Vagina (tissue), 2 donors: ENCODE results near the gene C19orf67. TPM values are rescaled to one million over a fixed set of nuclear protein-coding genes. Genes with fewer than 3 reads are reported as not detected.

Experiments used
- DNase-seq, 2 donors: peaks; one replicate each; pipeline ENCODE4 v3.0.0-alpha.2; 2017; ENCODE audit errors: extremely low spot score in 2 of 2
- H3K27ac ChIP-seq: fragments of 200-600 bp; sonication (generic); one replicate; pipeline ENCODE4 v1.5.1; 2019
- H3K27me3 ChIP-seq: fragments of 200-600 bp; sonication (generic); one replicate; pipeline ENCODE4 v1.5.1; 2019
- H3K36me3 ChIP-seq, 2 donors: fragments of 200-600 bp; sonication (generic); one replicate each; pipeline ENCODE4 v1.5.1; 2017 to 2019
- H3K4me1 ChIP-seq: fragments of 200-600 bp; sonication (generic); one replicate; pipeline ENCODE4 v1.5.1; 2019
- H3K4me3 ChIP-seq, 2 donors: fragments of 200-600 bp; sonication (generic); 1 replicate in 1 of 2; 2 replicates in 1 of 2; pipeline ENCODE4 v1.5.1; 2016 to 2019
- H3K9me3 ChIP-seq: fragments of 200-600 bp; sonication (generic); one replicate; pipeline ENCODE4 v1.5.1; 2019
- POLR2A ChIP-seq, 2 donors: fragments of 450-650 bp; IDR thresholded peaks; one replicate each; pipeline ENCODE4 v1.6.1; 2017; ENCODE audit warnings: antibody characterized with exemption in 2 of 2, mild to moderate bottlenecking in 2 of 2, moderate library complexity in 2 of 2
- POLR2AphosphoS5 ChIP-seq, 2 donors: sonication (generic); formaldehyde crosslinking; IDR thresholded peaks; one replicate each; pipeline ENCODE4 v1.9.0; 2017; ENCODE audit warnings: antibody characterized with exemption in 2 of 2, mild to moderate bottlenecking in 2 of 2, low read depth in 1 of 2; ENCODE audit not compliant: insufficient read depth in 1 of 2
- intact Hi-C: fragments of 100-400 bp; cut with DNase I; formaldehyde crosslinking; loops from one replicate; pipeline ENCODE4 v1.15.1; 2023
- total RNA-seq: library from RNA; depleted of rRNA; stranded (reverse); fragments of >200 nt; gene quantifications from one replicate; pipeline ENCODE4 v1.2.3, GENCODE V29; 2016
- TF ChIP-seq, protein P1 (sequence below), 3 experiments: fragments of 450-650 bp in 2 of 3; fragments of 200-600 bp in 1 of 3; sonication (generic) in 1 of 3; IDR thresholded peaks; one replicate each; pipeline ENCODE4 v1.5.1; 2017 to 2019; ENCODE audit warnings: antibody characterized with exemption in 3 of 3, mild to moderate bottlenecking in 2 of 3, moderate library complexity in 2 of 3

C19orf67 gene
- total RNA-seq, 1 donor from 2014 or later, result not detected

DNA sequence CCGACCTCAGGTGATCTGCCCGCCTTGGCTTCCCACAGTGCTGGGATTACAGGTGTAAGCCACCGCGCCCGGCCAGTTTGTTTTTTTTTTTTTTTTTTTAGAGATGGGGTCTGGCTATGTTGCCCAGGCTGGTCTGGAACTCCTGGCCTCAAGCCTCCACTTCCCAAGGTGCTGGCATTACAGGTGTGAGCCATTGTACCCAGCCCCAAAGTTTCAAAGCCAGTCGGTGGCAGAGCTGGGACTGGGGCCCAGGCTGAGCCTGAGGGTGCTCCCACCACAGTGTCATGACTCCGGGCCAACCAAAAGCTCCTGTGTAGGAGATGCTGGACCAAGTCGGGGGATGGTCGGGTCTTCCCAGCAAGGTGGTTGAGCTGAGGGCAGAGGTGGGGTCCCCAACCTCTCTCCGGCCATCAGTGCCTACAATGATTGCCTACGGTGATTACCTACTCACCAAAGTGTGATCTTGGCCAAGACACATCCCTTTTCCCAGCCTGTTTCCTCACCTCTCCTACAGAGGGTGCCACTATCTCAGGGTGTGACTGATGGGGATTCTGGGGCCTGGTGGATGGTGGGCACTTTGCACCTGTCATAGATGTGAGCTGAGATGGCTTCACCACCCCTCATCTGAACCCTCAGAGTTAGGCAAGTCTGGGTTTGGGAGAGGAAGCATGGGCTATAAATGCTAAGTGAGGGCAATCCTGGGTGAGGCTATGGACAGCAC lies 10.8 kb upstream of the C19orf67 start:
- H3K27me3 ChIP-seq, result no peaks in the 10 kb centered on the region
- no peak overlapping the region for H3K4me3 ChIP-seq
- H3K4me1 ChIP-seq, result peaks cover 8% of the 10 kb centered on the region
- TF ChIP-seq POLR2A (IDR thresholded peaks at IDR 0.05), result no peak
- TF ChIP-seq, protein P1, sequence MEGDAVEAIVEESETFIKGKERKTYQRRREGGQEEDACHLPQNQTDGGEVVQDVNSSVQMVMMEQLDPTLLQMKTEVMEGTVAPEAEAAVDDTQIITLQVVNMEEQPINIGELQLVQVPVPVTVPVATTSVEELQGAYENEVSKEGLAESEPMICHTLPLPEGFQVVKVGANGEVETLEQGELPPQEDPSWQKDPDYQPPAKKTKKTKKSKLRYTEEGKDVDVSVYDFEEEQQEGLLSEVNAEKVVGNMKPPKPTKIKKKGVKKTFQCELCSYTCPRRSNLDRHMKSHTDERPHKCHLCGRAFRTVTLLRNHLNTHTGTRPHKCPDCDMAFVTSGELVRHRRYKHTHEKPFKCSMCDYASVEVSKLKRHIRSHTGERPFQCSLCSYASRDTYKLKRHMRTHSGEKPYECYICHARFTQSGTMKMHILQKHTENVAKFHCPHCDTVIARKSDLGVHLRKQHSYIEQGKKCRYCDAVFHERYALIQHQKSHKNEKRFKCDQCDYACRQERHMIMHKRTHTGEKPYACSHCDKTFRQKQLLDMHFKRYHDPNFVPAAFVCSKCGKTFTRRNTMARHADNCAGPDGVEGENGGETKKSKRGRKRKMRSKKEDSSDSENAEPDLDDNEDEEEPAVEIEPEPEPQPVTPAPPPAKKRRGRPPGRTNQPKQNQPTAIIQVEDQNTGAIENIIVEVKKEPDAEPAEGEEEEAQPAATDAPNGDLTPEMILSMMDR (IDR thresholded peaks at IDR 0.05), result no peak
- TF ChIP-seq POLR2AphosphoS5 (IDR thresholded peaks at IDR 0.05; ENCODE audit: insufficient read depth in 1 of 2, low read depth in 1 of 2), result no peak
- intact Hi-C loops, result no loop called here
- peaks cover 3% of the 10 kb centered on the region for H3K9me3 ChIP-seq
- no peak for DNase-seq
- no peak overlapping the region for H3K27ac ChIP-seq
- H3K36me3 ChIP-seq, result peaks cover 0 to 33% of the 10 kb centered on the region in 2 donors

DNA sequence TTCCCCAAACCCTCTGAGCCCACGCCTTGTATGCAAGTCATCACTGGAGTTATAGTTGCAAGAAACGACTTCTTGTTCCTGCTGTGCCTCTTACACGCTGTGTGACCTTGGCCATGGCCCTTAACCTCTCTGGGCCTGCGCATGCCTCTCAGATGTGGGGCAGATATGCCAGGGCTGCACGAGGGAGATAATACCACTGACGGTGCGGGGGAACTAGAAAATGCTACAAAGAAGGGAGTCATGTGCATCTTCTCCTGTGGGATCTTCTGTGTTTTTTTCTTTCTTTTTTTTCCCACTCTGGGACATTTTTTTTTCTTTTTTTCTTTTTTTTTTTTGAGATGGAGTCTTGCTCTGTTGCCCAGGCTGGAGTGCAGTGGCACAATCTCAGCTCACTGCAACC lies 9.3 kb upstream of the C19orf67 start:
- H3K9me3 ChIP-seq, result peaks cover 3% of the 10 kb centered on the region
- H3K27ac ChIP-seq, result no peak overlapping the region
- peaks cover 8% of the 10 kb centered on the region for H3K4me1 ChIP-seq
- no peaks in the 10 kb centered on the region for H3K27me3 ChIP-seq
- intact Hi-C loops, result no loop called here
- no peak for DNase-seq
- H3K36me3 ChIP-seq, result peaks cover 0 to 30% of the 10 kb centered on the region in 2 donors
- TF ChIP-seq POLR2A (IDR thresholded peaks at IDR 0.05) (no peak), POLR2AphosphoS5 (IDR thresholded peaks at IDR 0.05; ENCODE audit: insufficient read depth in 1 of 2, low read depth in 1 of 2) (no peak)
- TF ChIP-seq, protein P1 (IDR thresholded peaks at IDR 0.05), result no peak
- no peak overlapping the region for H3K4me3 ChIP-seq

DNA sequence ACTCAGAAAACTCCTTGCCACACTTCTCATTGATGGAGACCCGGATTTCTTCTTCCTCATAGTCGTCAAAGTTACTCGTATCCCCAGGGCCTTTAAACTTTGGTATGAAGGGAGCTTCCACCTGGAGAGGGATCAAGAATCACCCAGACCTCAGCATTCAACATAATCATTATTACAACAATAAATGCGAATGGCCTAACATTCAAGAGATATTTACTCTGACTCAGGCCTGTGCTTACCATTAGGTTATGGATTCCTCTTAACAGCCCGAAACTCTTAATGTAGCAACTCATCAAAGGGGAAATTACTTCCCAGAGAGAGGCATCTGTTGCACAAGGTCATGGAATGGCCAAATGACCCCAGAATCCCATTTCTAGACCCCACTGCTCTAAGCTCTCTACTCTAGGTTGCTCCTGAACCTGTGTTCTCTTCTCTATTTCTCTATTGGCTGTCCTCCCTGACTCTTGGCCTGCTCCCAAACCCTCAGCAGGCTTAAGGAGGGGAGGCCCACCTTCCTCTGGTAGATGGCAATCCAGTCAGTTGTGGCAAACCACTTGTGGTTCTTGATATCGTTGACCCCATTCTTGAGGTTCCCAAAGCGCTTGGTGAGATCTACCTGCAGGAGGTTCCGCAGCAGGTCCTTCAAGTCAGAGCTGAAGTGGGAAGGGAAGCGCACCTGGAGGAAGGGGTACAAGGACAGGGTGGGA lies 7.7 kb upstream of the C19orf67 start:
- DNase-seq, result no peak
- TF ChIP-seq POLR2A (IDR thresholded peaks at IDR 0.05) (no peak), POLR2AphosphoS5 (IDR thresholded peaks at IDR 0.05; ENCODE audit: insufficient read depth in 1 of 2, low read depth in 1 of 2) (no peak)
- TF ChIP-seq, protein P1 (IDR thresholded peaks at IDR 0.05), result no peak
- Histone ChIP-seq H3K4me3 (no peak overlapping the region), H3K27me3 (no peaks in the 10 kb centered on the region), H3K4me1 (peaks cover 14% of the 10 kb centered on the region), H3K9me3 (peaks cover 3% of the 10 kb centered on the region), H3K36me3 (peaks cover 0 to 26% of the 10 kb centered on the region in 2 donors), H3K27ac (no peak overlapping the region)
- intact Hi-C loops, result no loop called here

DNA sequence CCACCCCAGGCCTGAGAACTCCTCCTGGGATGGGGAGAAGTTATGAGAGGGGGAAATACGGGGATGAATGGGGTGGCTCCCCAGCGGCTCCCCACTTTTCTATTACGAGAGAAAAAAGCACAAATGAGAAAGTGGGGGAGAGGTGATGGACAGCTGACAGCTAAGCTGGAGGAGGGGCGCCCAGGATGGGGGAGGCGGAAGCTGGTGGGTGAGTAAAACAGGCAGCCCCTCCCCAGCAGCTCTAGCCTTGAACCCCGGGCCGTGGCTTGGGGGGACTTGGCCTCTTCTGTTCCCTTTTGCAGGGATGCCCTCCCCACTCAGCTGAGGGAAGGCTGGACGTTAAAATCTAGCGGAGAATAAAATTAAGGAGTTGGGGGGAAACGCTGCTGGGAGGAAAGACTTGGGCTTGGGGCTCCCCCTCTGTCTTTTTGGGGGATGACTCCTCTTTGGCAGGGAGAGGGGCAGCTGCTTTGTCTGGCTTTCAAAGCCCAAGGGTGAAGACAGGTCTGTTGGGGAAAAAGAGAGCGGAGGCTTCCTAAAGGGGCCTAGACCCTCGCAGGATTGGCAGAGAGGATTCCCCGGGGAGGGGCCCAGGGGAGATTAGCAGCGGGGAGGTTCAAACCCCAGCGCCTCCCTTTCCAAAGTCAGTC lies 6.4 kb upstream of the C19orf67 start:
- intact Hi-C loops, result no loop called here
- Histone ChIP-seq H3K27ac (peak overlapping the region; percentile 94), H3K4me3 (peak overlapping the region; percentile 63 to 68), H3K9me3 (peaks cover 3% of the 10 kb centered on the region), H3K4me1 (peaks cover 14% of the 10 kb centered on the region), H3K36me3 (peaks cover 0 to 15% of the 10 kb centered on the region in 2 donors), H3K27me3 (no peaks in the 10 kb centered on the region)
- no peak for DNase-seq
- TF ChIP-seq POLR2AphosphoS5 (IDR thresholded peaks at IDR 0.05; ENCODE audit: insufficient read depth in 1 of 2, low read depth in 1 of 2), result peak; percentile 6 to 40
- TF ChIP-seq, protein P1 (IDR thresholded peaks at IDR 0.05), result no peak
